Glutamatergic neuron (in vitro differentiated cells): ENCODE data around the gene SLC17A9. TPM values are rescaled to one million over a fixed set of nuclear protein-coding genes. Genes with fewer than 3 reads are reported as not detected.

Experiments
- DNase-seq: peaks from one replicate; pipeline ENCODE4 v3.0.0; 2022
- H3K27ac Mint-ChIP-seq: one replicate; pipeline ENCODE4 v1.8.0; 2020; ENCODE audit warnings: mild to moderate bottlenecking, mixed read lengths, inconsistent platforms; ENCODE audit not compliant: unreplicated experiment
- H3K27me3 Mint-ChIP-seq: one replicate; pipeline ENCODE4 v1.8.0; 2020; ENCODE audit warnings: mild to moderate bottlenecking, moderate library complexity, mixed read lengths, inconsistent platforms; ENCODE audit not compliant: unreplicated experiment
- H3K36me3 Mint-ChIP-seq: one replicate; pipeline ENCODE4 v1.8.0; 2020; ENCODE audit warnings: mild to moderate bottlenecking, mixed read lengths, inconsistent platforms; ENCODE audit not compliant: unreplicated experiment
- H3K4me1 Mint-ChIP-seq: one replicate; pipeline ENCODE4 v1.8.0; 2020; ENCODE audit warnings: mild to moderate bottlenecking, low read depth, mixed read lengths, inconsistent platforms; ENCODE audit not compliant: unreplicated experiment
- H3K4me3 Mint-ChIP-seq: one replicate; pipeline ENCODE4 v1.8.0; 2020; ENCODE audit warnings: mild to moderate bottlenecking, mixed read lengths, inconsistent platforms; ENCODE audit not compliant: unreplicated experiment
- H3K9me3 Mint-ChIP-seq: one replicate; pipeline ENCODE4 v1.8.0; 2020; ENCODE audit warnings: mild to moderate bottlenecking, moderate library complexity, mixed read lengths, inconsistent platforms; ENCODE audit not compliant: unreplicated experiment
- CTCF ChIP-seq: fragments of 200-600 bp; sonication (generic); IDR thresholded peaks from one replicate; pipeline ENCODE4 v1.5.0; 2021; ENCODE audit not compliant: partially characterized antibody, unreplicated experiment
- total RNA-seq: library from RNA; stranded (reverse); fragmentation: NEBNext Ultra II Directional; extraction: Animal tissue kit (Norgen Biotek cat#: 25700); gene quantifications from one replicate; pipeline ENCODE4 v1.2.1, GENCODE V29; 2021; ENCODE audit not compliant: unreplicated experiment

SLC17A9 gene
- total RNA-seq, 1 donor from 2014 or later, result 1.8 TPM

GRCh38 chr20:62986257-62986800, 33.8 kb downstream of the SLC17A9 start:
- DNase-seq, result peak; percentile 20
- H3K4me3 Mint-ChIP-seq, result no peak overlapping the region
- H3K4me1 Mint-ChIP-seq, result peaks cover 40% of the 10 kb centered on the region
- peaks cover 15% of the 10 kb centered on the region for H3K27me3 Mint-ChIP-seq
- peak overlapping the region; percentile 59 for H3K27ac Mint-ChIP-seq
- H3K9me3 Mint-ChIP-seq, result peaks cover 15% of the 10 kb centered on the region
- no peak for TF ChIP-seq CTCF
- H3K36me3 Mint-ChIP-seq, result no peaks in the 10 kb centered on the region

GRCh38 chr20:62987114-62987513, 34.6 kb downstream of the SLC17A9 start:
- Mint-ChIP-seq H3K4me3 (no peak overlapping the region), H3K4me1 (peaks cover 41% of the 10 kb centered on the region), H3K9me3 (peaks cover 15% of the 10 kb centered on the region), H3K36me3 (no peaks in the 10 kb centered on the region), H3K27ac (no peak overlapping the region), H3K27me3 (peaks cover 15% of the 10 kb centered on the region)
- TF ChIP-seq CTCF, result no peak
- DNase-seq, result no peak

DNA sequence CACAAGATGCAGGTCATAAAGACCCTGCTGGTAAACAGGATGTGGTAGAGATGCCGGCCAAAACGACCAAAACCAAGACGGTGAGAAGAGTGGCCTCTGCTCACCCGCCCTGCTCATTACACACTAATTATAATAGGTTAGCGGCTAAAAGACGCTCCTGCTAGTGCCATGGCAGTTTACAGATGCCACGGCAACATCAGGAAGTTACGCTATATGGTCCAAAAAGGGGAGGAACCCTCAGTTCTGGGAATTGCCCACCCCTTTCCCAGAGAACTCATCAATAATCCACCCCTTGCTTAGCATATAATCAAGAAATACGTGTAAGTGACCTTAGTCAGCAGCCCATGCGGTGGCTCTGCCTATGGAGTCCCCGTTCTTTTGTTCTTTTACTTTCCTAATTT, 36.7 kb downstream of the SLC17A9 start:
- Mint-ChIP-seq H3K36me3 (no peaks in the 10 kb centered on the region), H3K4me3 (no peak overlapping the region)

GRCh38 chr20:62990306-62990825, 37.9 kb downstream of the SLC17A9 start:
- Mint-ChIP-seq H3K9me3 (peaks cover 9% of the 10 kb centered on the region), H3K4me1 (peaks cover 34% of the 10 kb centered on the region), H3K27ac (no peak overlapping the region), H3K27me3 (peaks cover 5% of the 10 kb centered on the region), H3K36me3 (no peaks in the 10 kb centered on the region), H3K4me3 (no peak overlapping the region)
- TF ChIP-seq CTCF, result no peak
- no peak for DNase-seq

More for the DNA sequence above, 36.7 kb downstream of the SLC17A9 start:
- no peak for DNase-seq
- peaks cover 34% of the 10 kb centered on the region for H3K4me1 Mint-ChIP-seq
- H3K27me3 Mint-ChIP-seq, result peaks cover 11% of the 10 kb centered on the region
- no peak for TF ChIP-seq CTCF
- no peak overlapping the region for H3K27ac Mint-ChIP-seq
- peaks cover 13% of the 10 kb centered on the region for H3K9me3 Mint-ChIP-seq

DNA sequence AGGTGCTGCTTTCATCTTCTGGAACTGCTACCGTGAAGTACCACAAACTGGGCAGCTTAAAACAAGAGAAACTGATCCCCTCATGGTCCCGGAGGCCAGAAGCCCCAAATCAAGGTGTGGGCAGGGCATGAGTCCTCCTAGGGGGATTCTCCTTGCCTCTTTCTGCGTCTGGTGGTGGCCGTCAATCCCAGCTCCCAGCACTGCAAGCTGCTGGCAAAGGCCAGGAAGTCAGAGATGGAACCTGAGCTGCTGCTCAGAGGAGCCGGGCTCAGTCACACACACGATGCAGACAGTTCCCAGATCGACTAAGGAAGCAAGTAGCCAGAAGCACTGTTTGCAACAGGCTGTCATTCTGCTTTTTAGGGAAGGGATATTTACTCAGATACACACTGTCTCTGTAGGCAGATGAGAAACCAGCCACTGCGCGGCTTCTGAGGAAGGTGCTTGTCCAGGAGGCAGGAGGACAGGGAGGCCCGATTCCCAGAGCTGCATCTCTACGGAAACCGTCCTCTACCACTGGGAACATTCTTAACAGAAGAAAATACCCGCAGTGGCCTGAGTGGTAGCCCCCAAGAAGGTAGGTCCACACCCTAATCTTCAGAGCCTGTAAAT, 38.8 kb downstream of the SLC17A9 start:
- Mint-ChIP-seq H3K4me3 (no peak overlapping the region), H3K36me3 (no peaks in the 10 kb centered on the region), H3K9me3 (peaks cover 11% of the 10 kb centered on the region), H3K4me1 (peaks cover 36% of the 10 kb centered on the region), H3K27me3 (peaks cover 4% of the 10 kb centered on the region), H3K27ac (no peak overlapping the region)
- TF ChIP-seq CTCF, result no peak
- no peak for DNase-seq
